NCI-H2171 treated with DMSO at 0.1 percent for 48 hours (cell line): ENCODE measurements around the gene KRTAP3-1.
"Not testable (repeated sequence)": the region's sequence is repeated elsewhere in the genome, so short reads cannot be mapped to it uniquely, and the experiment has no call there.

ENCODE experiments used
- DNase-seq: peaks from one replicate; lab custom pipeline; 2025; lab: John Stamatoyannopoulos, UW

KRTAP3-1 gene

DNA sequence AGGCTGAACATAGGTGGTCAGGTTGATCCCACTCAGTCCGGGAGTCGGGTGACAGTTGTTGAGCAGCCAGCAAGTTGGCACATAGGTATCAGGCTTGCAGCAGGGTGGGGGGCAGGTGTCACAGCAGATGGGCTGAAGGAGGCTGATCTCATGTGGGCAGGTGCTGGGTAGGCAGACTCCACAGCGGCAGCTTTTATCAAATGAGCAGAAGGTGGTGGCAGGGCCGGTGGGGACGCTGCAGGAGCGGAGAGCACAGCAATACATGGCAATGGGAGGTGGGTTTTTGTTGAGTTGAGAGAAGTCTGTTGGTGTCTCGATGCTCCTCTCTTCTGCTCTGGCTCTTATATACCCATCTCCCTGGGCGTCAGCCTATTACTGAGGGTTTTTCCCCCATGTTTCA lies at the start of gene KRTAP3-1:
TSS of gene KRTAP3-1 (minus strand) at position 318 of the 400 bp plus-strand sequence. CDS start at position 264, 54 bp downstream.
- DNase-seq: peak; percentile 72

GRCh38 chr17:41057547-41057946 lies 48.6 kb upstream of the KRTAP3-1 start:
- no peak for DNase-seq

- DNase-seq: not testable (repeated sequence)
These were observed 46.2 kb upstream of the KRTAP3-1 start, which contains the start of gene KRTAP2-2 for GRCh38 chr17:41055130-41055529. Gene KRTAP2-2 (minus strand): TSS chr17:41055230. CDS start chr17:41055211, 19 bp downstream.

DNA sequence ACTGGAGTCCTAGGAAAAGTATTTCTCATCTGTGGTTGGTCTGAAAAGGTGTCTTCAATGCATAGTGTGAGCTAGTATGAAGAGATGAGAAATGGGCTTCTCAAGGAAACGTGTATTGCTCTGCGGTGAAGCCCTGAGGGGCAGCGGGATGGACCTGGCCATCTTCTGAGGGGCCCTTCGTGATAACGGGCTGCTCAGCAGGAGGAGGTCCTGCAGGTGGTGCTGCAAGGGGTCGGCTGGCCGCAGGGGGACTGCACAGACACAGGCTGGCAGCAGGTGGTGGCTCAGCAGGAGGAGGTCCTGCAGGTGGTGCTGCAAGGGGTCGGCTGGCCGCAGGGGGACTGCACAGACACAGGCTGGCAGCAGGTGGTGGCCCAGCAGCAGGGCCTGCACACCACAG lies 45.6 kb upstream of the KRTAP3-1 start:
- not testable (repeated sequence) for DNase-seq

- no peak for DNase-seq
These were observed 45.1 kb upstream of the KRTAP3-1 start for GRCh38 chr17:41054025-41054424.

DNA sequence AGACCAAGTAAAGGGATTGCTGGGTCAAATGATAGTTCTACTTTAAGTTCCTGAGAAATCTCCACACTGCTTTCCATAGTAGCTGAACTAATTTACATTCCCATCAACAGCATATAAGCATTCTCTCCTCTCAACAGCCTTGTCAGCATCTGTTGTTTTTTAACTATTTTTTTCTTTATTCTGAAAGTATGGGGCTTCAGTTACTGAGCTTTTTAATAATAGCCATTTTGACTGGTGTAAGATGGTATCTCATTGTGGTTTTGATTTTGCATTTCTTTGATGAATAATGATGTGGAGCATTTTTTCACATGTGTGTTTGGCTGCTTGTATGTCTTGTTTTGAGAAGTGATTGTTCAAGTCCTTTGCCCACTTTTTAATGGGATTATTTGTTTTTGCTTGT lies 43.6 kb upstream of the KRTAP3-1 start:
- DNase-seq: no peak

DNA sequence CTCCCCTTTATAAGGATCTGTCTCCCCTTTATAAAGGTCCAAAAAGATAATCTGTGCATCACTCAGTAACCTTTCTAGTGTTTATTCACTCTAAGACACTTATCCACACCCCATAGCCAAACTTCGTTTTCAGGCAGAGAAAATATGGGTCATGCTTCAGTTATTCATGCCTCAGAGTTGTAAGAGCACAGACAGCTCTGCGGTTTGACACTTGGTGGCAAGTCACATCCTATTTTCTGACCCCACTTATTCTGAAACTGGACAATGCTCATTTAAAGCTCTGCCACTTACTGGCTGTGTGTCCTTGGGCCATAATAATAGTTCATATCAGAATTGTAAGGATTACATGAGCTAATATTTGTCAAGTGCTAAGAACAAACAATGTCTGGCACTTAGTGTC lies 40.2 kb upstream of the KRTAP3-1 start:
- no peak for DNase-seq

DNA sequence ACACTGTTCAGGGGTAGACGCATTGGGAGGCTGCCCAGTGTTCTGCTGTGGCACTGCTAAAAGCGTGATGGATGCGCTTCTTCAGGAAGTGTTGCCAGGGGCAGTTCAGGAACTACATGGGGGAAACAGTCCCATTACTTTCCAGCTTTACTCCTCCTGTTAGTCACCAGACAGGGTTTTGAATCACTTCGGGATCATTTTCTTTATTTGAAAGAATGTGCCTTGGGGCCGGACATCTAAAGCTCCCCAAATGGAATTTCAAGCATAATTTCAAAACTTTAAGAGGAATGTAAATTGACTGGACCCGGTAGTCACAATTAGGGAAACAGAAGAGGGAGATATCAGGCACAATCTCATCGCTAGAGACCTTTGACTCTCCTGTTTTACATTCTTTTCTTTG lies 39.5 kb upstream of the KRTAP3-1 start:
- DNase-seq: no peak

- DNase-seq: not testable (repeated sequence)
These were observed 38.0 kb upstream of the KRTAP3-1 start, which contains the start of gene KRTAP2-1 for GRCh38 chr17:41046735-41047465. Gene KRTAP2-1 (minus strand): TSS chr17:41047316. CDS start chr17:41047267, 49 bp downstream.

- DNase-seq: no peak
These were observed 34.0 kb upstream of the KRTAP3-1 start for GRCh38 chr17:41042953-41043352.

DNA sequence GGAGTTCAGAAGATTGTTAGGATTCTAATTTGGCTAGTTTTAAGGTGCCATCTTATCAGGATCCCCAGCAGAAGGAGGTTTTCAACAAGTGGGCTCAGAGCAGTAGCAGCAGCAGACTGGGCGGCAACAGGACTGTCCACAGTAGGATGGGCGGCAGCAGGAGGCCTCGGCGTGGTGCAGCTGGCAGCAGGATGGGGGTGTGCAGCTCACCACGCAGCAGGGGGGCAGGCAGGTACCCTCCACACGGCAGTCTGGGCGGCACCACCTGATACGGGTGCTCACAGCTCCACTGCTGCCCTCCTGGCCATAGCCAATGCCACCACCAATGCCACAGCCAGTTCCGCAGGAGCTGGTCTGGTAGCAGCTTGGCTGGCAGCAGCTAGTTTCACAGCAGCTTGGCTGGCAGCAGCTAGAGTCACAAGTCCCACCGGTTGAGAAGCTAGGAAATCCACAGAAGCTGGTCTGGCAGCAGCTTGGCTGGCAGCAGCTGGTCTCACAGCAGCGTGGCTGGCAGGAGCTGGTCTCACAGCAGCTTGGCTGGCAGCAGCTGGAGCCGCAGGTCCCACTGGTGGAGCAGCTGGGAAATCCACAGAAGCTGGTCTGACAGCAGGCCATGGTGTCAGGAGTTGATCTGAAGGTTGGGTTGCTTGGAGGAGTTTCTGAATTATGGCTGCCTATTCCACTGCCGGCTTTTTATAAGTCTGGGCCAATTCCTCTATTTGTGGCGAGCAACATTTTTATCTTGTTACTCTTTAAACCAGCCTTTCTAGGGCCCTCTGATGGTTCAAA lies 32.0 kb upstream of the KRTAP3-1 start, which contains the start of gene KRTAP1-1:
TSS of gene KRTAP1-1 (minus strand) at position 668 of the 789 bp plus-strand sequence. CDS start at position 615, 53 bp downstream.
- not testable (repeated sequence) for DNase-seq

- DNase-seq: no peak
These were observed 29.0 kb upstream of the KRTAP3-1 start for GRCh38 chr17:41037853-41038350.

DNA sequence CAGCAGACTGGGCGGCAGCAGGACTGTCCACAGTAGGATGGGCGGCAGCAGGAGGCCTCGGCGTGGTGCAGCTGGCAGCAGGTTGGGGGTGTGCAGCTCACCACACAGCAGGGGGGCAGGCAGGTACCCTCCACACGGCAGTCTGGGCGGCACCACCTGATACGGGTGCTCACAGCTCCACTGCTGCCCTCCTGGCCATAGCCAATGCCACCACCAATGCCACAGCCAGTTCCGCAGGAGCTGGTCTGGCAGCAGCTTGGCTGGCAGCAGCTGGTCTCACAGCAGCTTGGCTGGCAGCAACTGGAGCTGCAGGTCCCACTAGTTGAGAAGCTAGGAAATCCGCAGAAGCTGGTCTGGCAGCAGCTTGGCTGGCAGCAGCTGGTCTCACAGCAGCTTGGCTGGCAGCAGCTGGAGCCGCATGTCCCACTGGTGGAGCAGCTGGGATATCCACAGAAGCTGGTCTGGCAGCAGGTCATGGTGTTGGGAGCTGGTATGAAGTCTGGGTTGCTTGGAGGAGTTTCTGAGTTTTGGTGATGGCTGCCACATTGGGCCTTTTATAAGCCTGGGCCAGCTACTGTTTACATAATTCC lies 25.5 kb upstream of the KRTAP3-1 start, which contains the start of gene KRTAP1-3:
TSS of gene KRTAP1-3 (minus strand) at position 529 of the 590 bp plus-strand sequence. CDS start at position 476, 53 bp downstream.
- DNase-seq: peak; percentile 1

- no peak for DNase-seq
These were observed 20.8 kb upstream of the KRTAP3-1 start, which contains the start of gene KRTAP1-4 for GRCh38 chr17:41029633-41030245. Gene KRTAP1-4 (minus strand): TSS chr17:41030195. CDS start chr17:41030078, 117 bp downstream.

DNA sequence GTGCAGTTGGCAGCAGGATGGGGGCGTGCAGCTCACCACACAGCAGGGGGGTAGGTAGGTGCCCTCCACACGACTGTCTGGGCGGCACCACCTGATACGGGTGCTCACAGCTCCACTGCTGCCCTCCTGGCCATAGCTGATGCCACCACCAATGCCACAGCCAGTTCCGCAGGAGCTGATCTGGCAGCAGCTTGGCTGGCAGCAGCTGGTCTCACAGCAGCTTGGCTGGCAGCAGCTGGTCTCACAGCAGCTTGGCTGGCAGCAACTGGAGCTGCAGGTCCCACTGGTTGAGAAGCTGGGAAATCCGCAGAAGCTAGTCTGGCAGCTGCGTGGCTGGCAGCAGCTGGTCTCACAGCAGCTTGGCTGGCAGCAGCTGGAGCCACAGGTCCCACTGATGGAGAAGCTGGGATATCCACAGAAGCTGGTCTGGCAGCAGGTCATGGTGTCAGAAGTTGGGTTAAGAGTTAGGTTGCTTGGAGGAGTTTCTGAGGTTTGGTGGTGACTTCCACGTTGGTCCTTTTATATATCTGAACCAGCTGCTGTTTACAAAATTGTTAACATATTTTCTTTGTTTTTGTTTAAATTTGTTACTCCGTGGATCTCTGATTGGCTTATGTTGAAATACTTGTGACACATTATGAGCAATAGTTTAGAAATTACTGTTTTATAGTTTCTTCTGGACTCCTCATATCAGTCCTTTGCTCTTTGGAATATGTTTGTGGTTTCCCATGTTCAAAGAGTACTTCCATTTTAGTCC lies 18.0 kb upstream of the KRTAP3-1 start, which contains the start of gene KRTAP1-5:
TSS of gene KRTAP1-5 (minus strand) at position 494 of the 757 bp plus-strand sequence. CDS start at position 441, 53 bp downstream.
- DNase-seq: no peak

- DNase-seq: no peak
These were observed 15.8 kb upstream of the KRTAP3-1 start for GRCh38 chr17:41024697-41025096.

DNA sequence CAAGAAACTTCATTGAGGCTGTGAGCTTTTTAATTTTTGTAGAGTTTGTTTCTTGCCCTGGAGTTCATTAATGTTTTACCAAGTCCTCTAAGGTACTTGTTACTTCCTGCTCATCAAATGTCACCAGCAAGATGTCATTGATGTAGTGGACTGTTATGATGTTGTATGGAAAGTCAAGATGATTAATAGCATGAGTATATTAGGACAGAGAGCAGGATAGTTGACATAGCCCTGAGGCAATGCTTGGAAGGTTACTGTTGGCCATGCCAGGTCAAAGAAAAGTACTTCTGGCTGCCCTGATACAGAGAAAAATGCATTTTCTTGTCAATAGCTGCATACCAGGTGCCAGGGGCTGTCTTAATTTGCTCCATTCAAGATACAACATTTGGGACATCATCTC lies 11.4 kb upstream of the KRTAP3-1 start:
- DNase-seq: no peak

GRCh38 chr17:41019415-41019814 lies 10.5 kb upstream of the KRTAP3-1 start:
- DNase-seq: no peak

- no peak for DNase-seq
These were observed 9.6 kb upstream of the KRTAP3-1 start for GRCh38 chr17:41018541-41018940.

DNA sequence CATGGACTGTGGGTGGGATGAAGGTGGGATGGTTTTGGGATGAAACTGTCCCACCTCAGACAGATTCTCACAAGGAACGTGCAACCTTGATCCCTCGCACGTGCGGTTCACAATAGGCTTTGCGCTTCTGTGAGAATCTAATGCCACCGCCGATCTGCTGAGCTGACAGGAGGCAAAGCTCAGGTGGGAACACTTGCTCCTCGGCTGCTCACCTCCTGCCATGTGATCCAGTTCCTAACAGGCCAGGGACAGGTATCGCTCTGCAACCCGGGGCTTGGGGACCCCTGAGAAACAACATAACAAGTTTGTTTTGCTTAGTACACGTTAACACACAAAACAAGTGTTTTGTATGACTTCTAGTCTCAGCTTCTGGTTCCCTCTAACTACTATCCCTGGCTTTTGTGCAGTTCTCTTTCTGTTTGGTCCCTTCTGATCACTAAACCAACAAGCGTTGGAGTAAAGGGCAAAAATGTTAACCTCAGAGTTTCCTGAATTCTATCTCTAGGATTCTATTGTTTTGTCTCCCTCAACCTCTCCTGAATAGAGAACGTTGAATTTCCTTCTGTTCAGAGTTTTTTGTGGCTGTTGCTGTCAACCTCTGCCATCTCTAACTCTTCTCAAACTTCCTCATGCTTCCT lies 7.8 kb upstream of the KRTAP3-1 start:
- DNase-seq: no peak
